Smooth muscle cell (in vitro differentiated cells): Measurements from ENCODE around the gene PDCD6IP. TPM values are rescaled to one million over a fixed set of nuclear protein-coding genes. Genes with fewer than 3 reads are reported as not detected.
"Not testable (repeated sequence)": the region's sequence is repeated elsewhere in the genome, so short reads cannot be mapped to it uniquely, and the experiment has no call there.

Experiments used
- DNase-seq: peaks from one replicate; lab custom pipeline; 2025; ENCODE audit not compliant: unreplicated experiment; lab: John Stamatoyannopoulos, UW
- H2AFZ ChIP-seq: fragments of 200-600 bp; sonication (generic); 2 replicates; pipeline ENCODE4 v1.6.0; 2016; ENCODE audit warnings: antibody characterized with exemption, low read depth, mild to moderate bottlenecking
- H3F3A ChIP-seq: fragments of 200-600 bp; sonication (generic); 2 replicates; pipeline ENCODE4 v1.6.0; 2017; ENCODE audit warnings: antibody characterized with exemption, low read depth
- H3K27ac ChIP-seq: fragments of 200-600 bp; sonication (generic); 2 replicates; pipeline ENCODE4 v1.5.1; 2016; ENCODE audit warnings: low read depth, mild to moderate bottlenecking
- H3K27me3 ChIP-seq: fragments of 200-600 bp; sonication (generic); 2 replicates; pipeline ENCODE4 v1.6.1; 2016; ENCODE audit warnings: low read depth, mild to moderate bottlenecking
- H3K36me3 ChIP-seq: fragments of 200-600 bp; sonication (generic); 2 replicates; pipeline ENCODE4 v1.5.1; 2016; ENCODE audit warnings: low read depth
- H3K4me1 ChIP-seq: fragments of 200-600 bp; sonication (generic); 2 replicates; pipeline ENCODE4 v1.5.1; 2016; ENCODE audit warnings: low read depth
- H3K4me2 ChIP-seq: fragments of 200-600 bp; sonication (generic); 2 replicates; pipeline ENCODE4 v1.6.0; 2016; ENCODE audit warnings: mild to moderate bottlenecking
- H3K4me3 ChIP-seq: fragments of 200-600 bp; sonication (generic); 2 replicates; pipeline ENCODE4 v1.5.1; 2016; ENCODE audit warnings: mild to moderate bottlenecking
- H3K79me2 ChIP-seq: fragments of 200-600 bp; sonication (generic); 2 replicates; pipeline ENCODE4 v1.6.0; 2016; ENCODE audit warnings: low read depth, mild to moderate bottlenecking
- H3K9ac ChIP-seq: fragments of 200-600 bp; sonication (generic); 2 replicates; pipeline ENCODE4 v1.6.0; 2016; ENCODE audit warnings: low read depth
- H3K9me3 ChIP-seq: fragments of 200-600 bp; sonication (generic); replicated peaks from 2 replicates; pipeline ENCODE4 v1.5.1; 2016; ENCODE audit warnings: low read depth
- H4K20me1 ChIP-seq: fragments of 200-600 bp; sonication (generic); 2 replicates; pipeline ENCODE4 v1.6.0; 2016; ENCODE audit warnings: low read depth
- WGBS: methylation state at CpG from one replicate; pipeline ENCODE4 v1.1.7; 2016; ENCODE audit warnings: low lambda C conversion rate; 5-methylcytosine and 5-hydroxymethylcytosine counted together
- polyA plus RNA-seq: library from polyadenylated mRNA; unstranded; fragments of >200 nt; fragmentation: Nextera tagmentation; extraction: Ambion mirVana; gene quantifications from 2 replicates; pipeline ENCODE4 v1.2.1, GENCODE V29; 2016
- total RNA-seq: library from RNA; depleted of rRNA; stranded (reverse); fragments of >200 nt; gene quantifications from 2 replicates; pipeline ENCODE4 v1.2.3, GENCODE V29; 2014
- TF ChIP-seq, protein P1 (sequence below): fragments of 200-600 bp; sonication (generic); IDR thresholded peaks from 2 replicates; pipeline ENCODE4 v1.5.1; 2017; ENCODE audit warnings: borderline replicate concordance, mild to moderate bottlenecking, antibody characterized with exemption; ENCODE audit not compliant: insufficient read depth, poor library complexity, severe bottlenecking

Gene PDCD6IP
- total and polyA plus RNA-seq, 2 experiments from 2014 or later: 97.6 to 138 TPM

DNA sequence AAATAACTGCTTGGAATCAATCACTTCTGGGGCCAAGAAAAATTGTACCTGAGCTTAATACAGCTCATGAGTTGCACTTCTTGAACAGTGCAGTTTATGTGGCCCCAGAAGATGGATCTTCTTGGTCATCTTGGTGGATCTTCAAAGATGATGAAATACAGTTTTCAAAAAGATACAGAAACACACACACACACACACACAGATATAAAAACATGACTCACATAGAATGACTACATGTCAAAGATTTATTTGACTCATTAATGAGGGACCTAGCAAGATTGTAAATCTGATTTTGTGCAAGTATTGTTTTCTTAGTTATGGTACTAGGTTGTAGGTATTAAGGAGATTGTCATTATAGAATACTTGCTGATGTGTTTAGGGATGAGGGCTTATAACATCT is 32.6 kb downstream of the PDCD6IP start:
- Histone ChIP-seq H3F3A (no peaks in the 10 kb centered on the region), H3K79me2 (peaks cover 17% of the 10 kb centered on the region), H2AFZ (no peak overlapping the region), H3K27ac (no peak overlapping the region), H3K4me2 (no peak overlapping the region), H3K4me3 (no peak overlapping the region), H4K20me1 (peaks cover 57% of the 10 kb centered on the region), H3K36me3 (peaks cover 19% of the 10 kb centered on the region), H3K9ac (no peak overlapping the region), H3K9me3 (no peaks in the 10 kb centered on the region), H3K27me3 (no peaks in the 10 kb centered on the region), H3K4me1 (no peaks in the 10 kb centered on the region)
- DNase-seq: no peak
- TF ChIP-seq, protein P1, sequence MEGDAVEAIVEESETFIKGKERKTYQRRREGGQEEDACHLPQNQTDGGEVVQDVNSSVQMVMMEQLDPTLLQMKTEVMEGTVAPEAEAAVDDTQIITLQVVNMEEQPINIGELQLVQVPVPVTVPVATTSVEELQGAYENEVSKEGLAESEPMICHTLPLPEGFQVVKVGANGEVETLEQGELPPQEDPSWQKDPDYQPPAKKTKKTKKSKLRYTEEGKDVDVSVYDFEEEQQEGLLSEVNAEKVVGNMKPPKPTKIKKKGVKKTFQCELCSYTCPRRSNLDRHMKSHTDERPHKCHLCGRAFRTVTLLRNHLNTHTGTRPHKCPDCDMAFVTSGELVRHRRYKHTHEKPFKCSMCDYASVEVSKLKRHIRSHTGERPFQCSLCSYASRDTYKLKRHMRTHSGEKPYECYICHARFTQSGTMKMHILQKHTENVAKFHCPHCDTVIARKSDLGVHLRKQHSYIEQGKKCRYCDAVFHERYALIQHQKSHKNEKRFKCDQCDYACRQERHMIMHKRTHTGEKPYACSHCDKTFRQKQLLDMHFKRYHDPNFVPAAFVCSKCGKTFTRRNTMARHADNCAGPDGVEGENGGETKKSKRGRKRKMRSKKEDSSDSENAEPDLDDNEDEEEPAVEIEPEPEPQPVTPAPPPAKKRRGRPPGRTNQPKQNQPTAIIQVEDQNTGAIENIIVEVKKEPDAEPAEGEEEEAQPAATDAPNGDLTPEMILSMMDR: no peak

DNA sequence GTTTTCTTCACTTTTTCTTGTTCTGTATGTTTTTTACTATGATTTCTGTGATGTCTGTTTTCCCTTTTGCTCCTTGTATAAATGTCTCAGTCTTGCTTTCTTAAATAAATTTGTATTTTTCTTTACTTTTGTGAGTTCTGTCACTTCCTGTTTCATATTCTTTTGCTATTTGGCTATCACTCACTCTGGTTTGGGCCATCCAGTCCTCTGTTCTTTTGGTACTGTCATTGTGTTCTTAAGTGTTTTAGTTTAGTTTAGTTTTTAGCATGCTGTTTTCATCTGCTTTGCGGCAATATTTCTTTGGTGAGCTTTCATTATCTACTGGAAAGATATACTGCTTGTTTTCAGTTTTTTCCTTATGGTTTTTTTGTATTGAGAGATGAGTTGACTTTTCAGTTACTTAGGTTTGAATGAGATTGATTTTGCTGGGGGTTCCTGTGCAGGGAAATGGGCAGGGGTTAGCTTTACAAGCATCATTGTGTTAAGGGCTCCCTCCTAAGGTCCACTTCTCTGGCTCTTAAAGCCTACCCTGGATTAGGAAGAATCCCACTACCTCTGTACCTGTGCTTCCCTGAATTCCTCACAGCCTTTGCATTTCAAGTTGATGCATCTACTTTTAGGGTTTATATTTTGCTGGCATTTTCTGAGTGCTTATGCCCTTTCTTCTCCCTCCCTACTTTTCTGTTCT is 35.1 kb downstream of the PDCD6IP start:
- WGBS: 100% methylated on average over 1 of the region's 1 CpG
- no peaks in the 10 kb centered on the region for H3K4me1 ChIP-seq
- peaks cover 9% of the 10 kb centered on the region for H3K36me3 ChIP-seq
- H3F3A ChIP-seq: no peaks in the 10 kb centered on the region
- H3K4me3 ChIP-seq: no peak overlapping the region
- TF ChIP-seq, protein P1: no peak
- DNase-seq: no peak
- H3K9me3 ChIP-seq: no peaks in the 10 kb centered on the region
- H3K27me3 ChIP-seq: no peaks in the 10 kb centered on the region
- H4K20me1 ChIP-seq: peaks cover 37% of the 10 kb centered on the region
- H3K27ac ChIP-seq: no peak overlapping the region
- H3K9ac ChIP-seq: no peak overlapping the region
- no peak overlapping the region for H3K4me2 ChIP-seq
- peaks cover 13% of the 10 kb centered on the region for H3K79me2 ChIP-seq
- no peak overlapping the region for H2AFZ ChIP-seq

DNA sequence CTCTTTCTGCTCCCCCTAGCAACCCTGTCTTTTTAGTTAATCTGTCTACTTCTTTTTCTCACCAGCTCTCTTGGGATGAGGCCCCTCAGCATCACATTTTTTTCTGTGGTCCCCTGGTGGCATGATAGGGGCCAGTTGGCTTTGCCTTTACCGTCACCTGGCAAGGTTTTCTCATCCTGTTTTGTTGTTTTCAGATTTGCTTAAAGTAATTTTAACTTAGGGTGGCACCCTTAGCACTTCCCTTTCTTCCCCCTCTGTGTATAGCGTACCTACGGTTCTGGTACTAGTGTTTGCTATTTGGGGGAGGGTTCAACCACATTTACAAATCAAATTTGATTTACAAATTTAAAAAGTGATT is 35.6 kb downstream of the PDCD6IP start:
- H3K27me3 ChIP-seq: no peaks in the 10 kb centered on the region
- H2AFZ ChIP-seq: no peak overlapping the region
- peaks cover 5% of the 10 kb centered on the region for H3K36me3 ChIP-seq
- H3K27ac ChIP-seq: no peak overlapping the region
- peaks cover 13% of the 10 kb centered on the region for H3K79me2 ChIP-seq
- 93% methylated on average over 3 of the region's 3 CpGs for WGBS
- no peak overlapping the region for H3K4me2 ChIP-seq
- TF ChIP-seq, protein P1: no peak
- no peak for DNase-seq
- peaks cover 39% of the 10 kb centered on the region for H4K20me1 ChIP-seq
- no peak overlapping the region for H3K9ac ChIP-seq
- no peak overlapping the region for H3K4me3 ChIP-seq
- no peaks in the 10 kb centered on the region for H3K4me1 ChIP-seq
- H3F3A ChIP-seq: no peaks in the 10 kb centered on the region
- H3K9me3 ChIP-seq: no peaks in the 10 kb centered on the region

DNA sequence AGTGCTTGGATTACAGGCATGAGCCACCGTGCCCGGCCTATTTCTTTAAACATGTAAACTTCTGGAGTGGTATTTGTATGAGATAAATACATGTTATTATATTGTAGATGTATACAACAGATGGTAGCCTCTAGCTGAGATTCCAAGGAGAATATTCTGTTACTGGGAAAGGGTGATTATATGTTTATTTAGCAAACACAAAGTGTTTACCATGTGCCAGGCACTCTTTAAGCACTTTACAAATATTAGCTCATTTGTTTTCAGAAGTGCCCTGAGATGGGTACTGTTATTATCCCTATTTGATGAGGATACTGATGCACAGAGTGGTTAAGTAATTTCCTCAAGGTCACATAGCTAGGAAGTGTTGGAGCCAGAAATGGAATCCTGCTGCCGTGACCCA is 38.8 kb downstream of the PDCD6IP start:
- not testable (repeated sequence) for H3K36me3 ChIP-seq, H3K27me3 ChIP-seq, H3K27ac ChIP-seq, H3F3A ChIP-seq, H3K4me3 ChIP-seq, H3K4me1 ChIP-seq, H3K9ac ChIP-seq, H3K4me2 ChIP-seq, H2AFZ ChIP-seq, DNase-seq, H3K9me3 ChIP-seq
- Histone ChIP-seq H4K20me1 (peaks cover 29% of the 10 kb centered on the region), H3K79me2 (peaks cover 13% of the 10 kb centered on the region)
- WGBS: 97% methylated on average over 3 of the region's 3 CpGs
